HS-27A (cell line): Measurements from ENCODE around the gene CYP17A1.

Source experiments
- DNase-seq: peaks from one replicate; pipeline ENCODE4 v3.0.0-alpha.2; 2012; ENCODE audit warnings: low read depth, missing footprints

CYP17A1 gene

DNA sequence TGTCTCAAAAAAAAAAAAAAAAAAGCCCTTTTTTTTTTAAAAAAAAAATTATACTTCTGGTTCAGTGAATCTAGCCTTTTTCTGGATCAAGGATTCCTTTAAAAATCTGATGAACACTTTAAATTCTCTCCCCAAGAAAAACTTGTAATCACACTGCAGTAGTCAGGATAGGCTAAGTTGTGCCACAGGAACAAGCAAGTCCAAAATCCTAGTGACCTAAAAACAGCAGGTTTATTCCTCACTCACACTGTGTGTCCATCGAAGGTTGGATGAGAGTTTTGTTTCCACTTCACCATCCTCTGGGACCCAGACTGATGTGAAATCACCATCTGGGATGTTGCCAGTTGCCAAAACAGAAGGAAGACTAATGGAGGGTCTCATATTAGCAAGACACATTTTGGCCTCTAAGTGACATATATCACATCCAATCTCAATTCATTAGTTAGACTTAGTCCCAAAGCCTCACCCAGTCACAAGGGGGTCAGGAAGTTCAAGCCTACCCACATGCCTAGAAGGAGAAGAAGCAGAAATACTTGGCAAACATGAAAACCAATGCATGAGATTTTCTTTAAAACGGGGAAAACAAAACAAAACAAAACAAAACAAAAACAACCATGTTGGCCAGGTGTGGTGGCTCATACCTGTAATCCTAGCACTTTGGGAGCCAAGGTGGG is 32.7 kb downstream of the CYP17A1 start:
- DNase-seq, result no peak

DNA sequence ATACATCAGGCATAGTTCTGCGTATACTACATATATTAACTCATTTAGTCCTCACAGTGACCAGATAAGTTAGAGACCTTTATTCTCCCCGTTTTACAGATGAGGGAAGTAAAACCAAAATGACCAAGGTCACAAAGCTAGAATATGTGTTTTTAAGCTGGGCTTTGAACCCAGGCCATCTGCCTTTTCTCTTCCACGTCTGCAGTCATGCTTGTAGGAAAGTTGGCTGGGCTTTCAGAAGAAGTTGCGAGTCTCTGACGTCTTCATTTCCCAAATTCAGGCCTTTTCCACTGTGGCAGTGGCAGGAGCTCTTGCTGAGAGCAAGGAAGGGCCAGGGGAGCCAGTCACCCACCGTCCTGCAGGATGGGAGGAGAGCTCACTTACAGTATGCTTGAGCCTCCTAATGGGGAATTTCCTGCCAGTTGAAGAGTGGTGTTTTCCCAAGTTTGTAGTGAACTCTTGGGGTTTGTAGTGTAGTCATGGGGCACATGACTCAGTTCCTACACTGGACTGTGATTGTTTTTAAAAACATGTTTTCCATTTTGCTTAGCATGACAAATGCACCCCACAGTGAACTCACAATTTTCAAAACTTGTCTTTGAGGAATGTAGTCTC is 34.2 kb downstream of the CYP17A1 start:
- no peak for DNase-seq

- DNase-seq, result no peak
Observed at GRCh38 chr10:102801978-102802377, 35.2 kb downstream of the CYP17A1 start.

GRCh38 chr10:102801496-102801895 is 35.7 kb downstream of the CYP17A1 start:
- DNase-seq, result no peak

DNA sequence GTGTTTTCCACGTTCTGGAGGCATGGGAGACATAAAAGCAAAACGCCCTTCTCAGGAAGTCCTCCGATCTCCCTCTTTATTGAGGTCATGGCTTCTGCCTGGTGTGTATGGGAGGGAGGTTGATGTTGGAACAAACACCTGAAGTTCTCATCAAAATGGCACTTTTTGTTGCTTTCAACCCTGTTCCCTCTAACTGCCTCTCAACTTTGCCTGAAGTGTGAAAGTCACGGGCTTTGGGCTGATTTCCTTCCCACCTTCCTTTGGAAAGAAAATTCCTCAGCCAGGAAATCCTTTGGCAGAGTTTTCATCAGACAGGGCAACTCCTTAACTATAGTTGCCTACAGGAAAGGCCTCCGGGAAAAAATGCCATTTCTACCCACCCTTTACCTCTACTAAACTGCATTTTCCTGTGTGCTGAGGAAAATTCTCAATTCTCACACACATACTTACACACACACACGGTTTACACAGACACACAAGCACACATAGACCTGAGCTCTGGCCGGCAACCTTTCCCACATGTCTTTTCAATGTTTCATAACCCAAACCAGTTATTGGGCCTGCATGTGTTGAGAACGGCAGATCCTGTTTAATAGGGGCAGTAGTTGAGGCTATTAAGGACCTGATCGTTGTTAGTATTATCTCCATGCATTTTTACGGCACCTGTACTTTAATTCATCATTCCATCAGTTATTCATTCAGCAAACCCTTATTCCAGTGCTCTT is 36.4 kb downstream of the CYP17A1 start:
- DNase-seq, result no peak

DNA sequence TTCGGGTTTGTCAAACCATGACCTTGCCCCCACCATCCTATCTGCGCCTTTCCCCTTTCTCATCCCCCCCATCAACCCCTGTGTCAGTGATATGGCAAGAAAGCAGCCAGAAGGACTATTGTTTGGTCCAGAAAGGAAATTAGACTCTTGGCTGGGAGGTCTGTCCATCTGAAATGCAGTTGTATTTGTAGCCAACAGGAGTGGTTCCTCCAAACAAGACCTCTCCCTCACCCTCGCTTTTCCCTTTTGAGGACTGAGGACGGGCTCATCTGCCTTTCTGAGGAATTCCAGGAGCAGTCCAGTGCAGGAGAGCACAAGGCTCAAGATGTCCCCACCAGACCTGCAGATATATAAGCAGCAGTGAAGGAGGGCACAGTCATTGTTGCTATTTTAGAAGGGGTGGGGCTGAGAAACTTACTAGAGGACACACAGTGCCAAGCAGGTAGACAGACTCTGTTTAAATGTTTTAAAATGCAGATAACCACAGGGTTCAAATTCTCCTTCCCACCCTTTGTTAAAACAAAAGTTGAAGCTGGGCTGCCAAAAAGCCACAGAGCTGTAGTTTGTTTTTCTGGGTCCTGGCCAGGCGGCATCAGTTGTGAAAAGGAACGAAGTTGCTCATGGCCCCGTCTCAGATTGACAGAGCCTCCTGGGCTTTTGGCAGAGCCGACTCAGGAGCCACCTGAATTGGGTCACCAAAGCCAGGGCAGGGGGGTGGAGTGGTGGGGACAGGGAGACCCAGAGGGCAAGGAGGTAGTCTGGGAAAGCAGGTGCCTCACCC is 37.3 kb downstream of the CYP17A1 start:
- DNase-seq, result no peak

DNA sequence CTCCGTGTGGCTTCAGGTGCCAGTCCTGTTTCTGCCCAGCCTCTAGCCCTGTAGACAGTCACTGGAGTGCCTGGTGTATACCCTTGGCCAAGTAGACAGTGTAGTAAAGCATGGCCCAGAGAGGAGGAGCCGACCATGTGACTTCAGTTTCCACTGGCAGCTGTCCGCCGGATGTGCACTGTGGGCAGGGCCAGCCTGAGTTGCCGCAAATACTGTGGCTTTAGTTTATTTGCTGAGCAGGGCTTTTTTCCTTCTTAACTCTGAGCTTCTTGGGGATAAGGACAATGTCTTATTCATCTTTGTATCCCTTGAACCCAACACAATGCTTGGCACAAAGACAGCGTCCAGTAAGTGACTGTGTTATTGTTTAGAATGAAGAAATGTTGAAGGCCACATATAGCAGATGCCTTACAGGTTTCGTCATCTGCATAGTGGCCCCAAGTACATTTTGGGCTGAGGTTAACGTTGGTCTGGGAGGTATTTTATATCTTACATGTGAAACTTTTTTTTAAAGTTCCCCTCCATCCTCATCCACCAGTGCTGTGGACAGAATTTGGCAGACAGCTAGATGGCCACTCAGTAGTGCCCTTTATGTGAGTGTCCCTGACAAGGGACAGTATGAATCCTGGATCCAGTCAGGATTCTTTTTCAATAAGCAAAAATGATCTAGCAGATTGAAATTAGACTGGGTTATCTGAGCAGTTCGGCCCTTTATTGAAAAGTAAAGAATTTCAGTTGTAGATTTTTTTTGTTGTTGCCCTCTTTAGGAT is 40.6 kb downstream of the CYP17A1 start:
- DNase-seq, result no peak

GRCh38 chr10:102795453-102796406 is 41.5 kb downstream of the CYP17A1 start:
- DNase-seq, result no peak

GRCh38 chr10:102791754-102792395 is 45.3 kb downstream of the CYP17A1 start:
- no peak for DNase-seq

DNA sequence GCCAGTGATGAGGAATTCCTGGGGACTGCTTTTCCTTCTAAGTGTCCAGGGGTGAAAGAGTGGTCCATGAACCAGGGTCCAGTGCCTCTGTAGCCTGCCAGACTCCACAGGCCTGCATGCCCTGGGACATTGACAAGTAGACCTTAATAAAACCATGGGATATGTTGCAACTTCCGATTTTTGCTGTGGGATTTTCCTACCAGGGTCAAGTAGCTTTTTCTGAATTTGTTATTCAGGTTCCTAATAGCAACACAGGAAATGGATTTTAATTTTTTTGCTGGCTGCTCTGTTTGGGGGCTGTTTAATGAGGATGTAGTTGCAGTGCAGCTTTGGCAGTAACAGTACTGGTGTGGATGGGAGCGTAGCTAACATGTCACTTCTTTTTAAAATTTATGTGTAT is 51.4 kb downstream of the CYP17A1 start:
- DNase-seq, result no peak

- no peak for DNase-seq
Observed at GRCh38 chr10:102783568-102783967, 53.6 kb downstream of the CYP17A1 start.

GRCh38 chr10:102782673-102783551 is 54.3 kb downstream of the CYP17A1 start:
- no peak for DNase-seq

- DNase-seq, result no peak
Observed at GRCh38 chr10:102781921-102782557, 55.2 kb downstream of the CYP17A1 start.

- no peak for DNase-seq
Observed at GRCh38 chr10:102781090-102781920, 55.9 kb downstream of the CYP17A1 start.
